ENCODE measurements around the gene TP73. TPM values are rescaled to one million over a fixed set of nuclear protein-coding genes. Genes with fewer than 3 reads are reported as not detected.

TP73 gene
- total and polyA plus RNA-seq, 8 donors = 1.6 to 2.7 (median 2.0) TPM

DNA sequence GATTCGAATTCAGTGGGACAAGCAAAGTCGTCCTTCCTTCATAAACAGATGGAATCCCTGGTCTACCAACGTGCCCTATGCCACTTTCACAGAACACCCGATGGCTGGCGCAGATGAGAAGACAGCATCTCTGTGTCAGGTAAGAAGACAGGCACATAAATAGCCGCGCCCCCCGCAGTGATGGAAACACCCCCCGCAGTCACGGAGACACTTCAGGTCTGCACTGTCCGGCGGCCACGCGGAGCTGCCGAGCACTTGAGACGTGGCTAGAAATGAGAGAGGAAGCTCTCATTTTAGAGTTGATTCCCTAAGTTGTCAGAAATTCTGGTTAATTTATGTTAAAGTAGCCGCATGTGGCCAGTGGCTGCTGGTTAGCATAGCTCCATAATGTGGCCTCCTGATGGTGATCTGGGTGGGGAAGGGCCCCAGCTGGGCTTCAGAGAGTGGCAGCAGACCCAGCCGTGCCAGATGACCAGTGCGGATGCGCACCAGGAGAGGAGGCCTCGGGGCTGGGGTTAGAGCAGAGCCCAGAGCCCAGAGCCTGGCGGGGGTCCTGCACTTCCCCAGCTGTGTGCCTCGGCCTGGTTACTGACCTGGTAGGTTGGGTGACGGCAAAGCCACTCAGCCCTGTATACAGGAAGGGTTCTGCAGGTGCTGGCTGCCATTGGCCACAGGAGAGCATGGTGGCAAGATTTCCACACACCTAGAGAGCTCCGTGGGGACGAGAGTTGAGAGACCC is 24.6 kb upstream of the TP73 start:
- Histone ChIP-seq H3K27me3 (no peaks in the 10 kb centered on the region), H3K9me3 (no peaks in the 10 kb centered on the region), H3K27ac (no peak overlapping the region), H3K4me3 (no peak overlapping the region), H3K4me1 (peaks cover 17 to 38% of the 10 kb centered on the region in 2 donors), H3K36me3 (peaks cover 0 to 61% of the 10 kb centered on the region in 2 donors)
- TF ChIP-seq, protein P1, sequence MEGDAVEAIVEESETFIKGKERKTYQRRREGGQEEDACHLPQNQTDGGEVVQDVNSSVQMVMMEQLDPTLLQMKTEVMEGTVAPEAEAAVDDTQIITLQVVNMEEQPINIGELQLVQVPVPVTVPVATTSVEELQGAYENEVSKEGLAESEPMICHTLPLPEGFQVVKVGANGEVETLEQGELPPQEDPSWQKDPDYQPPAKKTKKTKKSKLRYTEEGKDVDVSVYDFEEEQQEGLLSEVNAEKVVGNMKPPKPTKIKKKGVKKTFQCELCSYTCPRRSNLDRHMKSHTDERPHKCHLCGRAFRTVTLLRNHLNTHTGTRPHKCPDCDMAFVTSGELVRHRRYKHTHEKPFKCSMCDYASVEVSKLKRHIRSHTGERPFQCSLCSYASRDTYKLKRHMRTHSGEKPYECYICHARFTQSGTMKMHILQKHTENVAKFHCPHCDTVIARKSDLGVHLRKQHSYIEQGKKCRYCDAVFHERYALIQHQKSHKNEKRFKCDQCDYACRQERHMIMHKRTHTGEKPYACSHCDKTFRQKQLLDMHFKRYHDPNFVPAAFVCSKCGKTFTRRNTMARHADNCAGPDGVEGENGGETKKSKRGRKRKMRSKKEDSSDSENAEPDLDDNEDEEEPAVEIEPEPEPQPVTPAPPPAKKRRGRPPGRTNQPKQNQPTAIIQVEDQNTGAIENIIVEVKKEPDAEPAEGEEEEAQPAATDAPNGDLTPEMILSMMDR (IDR thresholded peaks at IDR 0.05) = no peak
- intact Hi-C loops (cut with DNase I) = loop anchor here in 1 of 2 donors (10.0 kb wide), 1 partner anchor 133 kb away; no protein-coding TSS in a partner anchor
- DNase-seq = peak in 1 of 4 donors; percentile 72
- ATAC-seq = no peak

DNA sequence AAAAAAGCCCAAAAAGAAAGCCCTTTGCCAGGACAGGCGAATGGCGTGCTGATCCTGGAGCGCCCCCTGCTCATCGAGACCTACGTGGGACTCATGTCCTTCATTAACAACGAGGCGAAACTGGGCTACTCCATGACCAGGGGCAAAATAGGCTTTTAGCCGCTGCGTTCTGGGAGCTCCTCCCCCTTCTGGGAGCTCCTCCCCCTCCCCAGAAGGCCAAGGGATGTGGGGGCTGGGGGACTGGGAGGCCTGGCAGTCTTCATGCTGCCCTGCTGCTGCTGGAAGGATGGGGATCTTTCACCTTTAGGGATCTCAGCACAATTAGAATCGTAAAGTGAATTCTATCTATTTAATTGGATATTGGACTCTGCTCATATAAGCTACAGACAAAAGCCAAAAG is 23.9 kb upstream of the TP73 start:
- H3K36me3 ChIP-seq = peaks cover 0 to 68% of the 10 kb centered on the region in 2 donors
- H3K9me3 ChIP-seq = no peaks in the 10 kb centered on the region
- H3K4me3 ChIP-seq = no peak overlapping the region
- intact Hi-C loops (cut with DNase I) = loop anchor here in 1 of 2 donors (10.0 kb wide), 1 partner anchor 134 kb away; no protein-coding TSS in a partner anchor
- TF ChIP-seq, protein P1 (IDR thresholded peaks at IDR 0.05) = no peak
- H3K4me1 ChIP-seq = peaks cover 14 to 31% of the 10 kb centered on the region in 2 donors
- no peaks in the 10 kb centered on the region for H3K27me3 ChIP-seq
- H3K27ac ChIP-seq = no peak overlapping the region
- no peak for ATAC-seq
- peak in 1 of 4 donors; percentile 23 for DNase-seq

DNA sequence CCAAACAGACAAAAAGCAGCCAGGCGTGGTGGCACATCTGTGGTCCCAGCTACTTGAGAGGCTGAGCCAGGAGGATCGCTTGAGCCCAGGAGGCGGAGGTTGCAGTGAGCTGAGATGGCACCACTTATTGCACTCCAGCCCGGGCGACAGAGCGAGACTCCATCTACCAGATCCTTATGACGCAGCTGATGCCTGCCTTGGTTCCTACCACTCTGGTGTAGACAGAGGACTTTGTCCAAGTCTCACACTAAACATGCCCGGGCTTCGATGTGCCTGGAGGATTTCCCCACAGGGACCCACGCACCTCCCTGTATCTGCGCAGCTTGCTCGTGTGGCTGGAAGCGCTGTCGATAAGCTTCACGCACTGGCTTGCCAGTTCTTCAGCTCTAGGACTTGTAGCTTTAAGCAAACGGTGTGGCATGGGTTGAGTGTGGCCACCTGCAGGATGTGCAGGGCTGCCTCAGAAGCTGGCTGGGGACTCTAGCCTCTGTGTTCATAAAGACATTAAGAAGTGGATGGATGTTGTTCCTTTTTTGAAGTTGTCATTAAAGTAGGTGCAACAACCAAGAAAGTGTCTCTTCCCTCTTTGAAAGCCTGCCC is 22.7 kb upstream of the TP73 start:
- DNase-seq (peak in 1 of 4 donors; percentile 38), ATAC-seq (no peak)
- intact Hi-C loops (cut with DNase I) = loop anchor here in 1 of 2 donors (10.0 kb wide), 1 partner anchor 135 kb away; no protein-coding TSS in a partner anchor
- TF ChIP-seq, protein P1 (IDR thresholded peaks at IDR 0.05) = no peak
- H3K27ac ChIP-seq = peak overlapping the region in 1 of 2 donors; percentile 6
- H3K4me1 ChIP-seq = peaks cover 8 to 23% of the 10 kb centered on the region in 2 donors
- H3K27me3 ChIP-seq = no peaks in the 10 kb centered on the region
- no peaks in the 10 kb centered on the region for H3K9me3 ChIP-seq
- H3K36me3 ChIP-seq = peaks cover 0 to 80% of the 10 kb centered on the region in 2 donors
- H3K4me3 ChIP-seq = no peak overlapping the region

DNA sequence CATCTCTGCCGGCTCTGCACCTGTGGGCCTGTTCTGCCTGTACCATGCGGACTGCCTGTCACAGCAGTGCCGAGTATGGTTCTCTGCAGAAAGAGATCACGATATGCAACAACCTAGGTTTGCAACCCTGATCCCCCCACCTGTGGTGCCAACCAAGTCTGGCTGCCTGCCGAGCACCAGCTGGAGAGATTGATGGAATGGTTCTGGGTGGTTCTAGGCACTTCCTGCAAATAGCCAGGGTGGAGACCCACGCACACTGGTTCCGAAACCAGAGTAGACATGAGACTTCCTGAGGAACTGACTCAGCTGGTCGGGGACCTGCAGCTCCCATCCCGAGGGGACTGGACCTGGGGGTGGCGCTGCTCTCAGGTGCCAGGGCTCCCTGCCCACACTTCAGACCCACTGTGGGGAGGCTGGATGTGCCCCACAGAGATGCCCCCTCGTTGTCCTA is 22.1 kb upstream of the TP73 start:
- TF ChIP-seq, protein P1 (IDR thresholded peaks at IDR 0.05) = no peak
- peak overlapping the region in 1 of 2 donors; percentile 6 for H3K27ac ChIP-seq
- intact Hi-C loops (cut with DNase I) = no loop called here
- H3K9me3 ChIP-seq = no peaks in the 10 kb centered on the region
- no peak overlapping the region for H3K4me3 ChIP-seq
- ATAC-seq (no peak), DNase-seq (peak in 1 of 4 donors; percentile 47)
- H3K36me3 ChIP-seq = peaks cover 0 to 86% of the 10 kb centered on the region in 2 donors
- no peaks in the 10 kb centered on the region for H3K27me3 ChIP-seq
- peaks cover 8 to 23% of the 10 kb centered on the region in 2 donors for H3K4me1 ChIP-seq

DNA sequence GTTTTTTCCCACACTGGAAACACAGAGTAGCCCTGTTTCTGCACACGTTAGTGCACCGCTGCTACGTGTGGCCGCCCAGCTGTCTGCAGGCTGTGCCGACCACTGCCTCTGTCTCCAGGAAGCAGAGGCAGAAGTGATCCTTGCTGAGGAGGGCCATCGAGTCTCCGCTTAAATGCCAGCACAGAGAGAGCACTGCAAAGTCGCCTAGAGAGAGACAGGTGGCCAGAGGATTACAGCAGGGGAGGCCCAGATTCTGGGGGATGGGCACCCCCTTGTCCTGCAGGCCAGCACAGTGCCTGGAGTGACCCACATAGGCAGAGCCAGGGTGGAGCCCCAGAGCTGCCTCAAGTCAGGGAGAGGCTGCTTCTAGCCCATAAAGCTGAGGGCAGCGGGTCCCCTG is 21.4 kb upstream of the TP73 start:
- no peaks in the 10 kb centered on the region for H3K9me3 ChIP-seq
- H3K27ac ChIP-seq = peak overlapping the region in 1 of 2 donors; percentile 6
- H3K4me3 ChIP-seq = no peak overlapping the region
- no peaks in the 10 kb centered on the region for H3K27me3 ChIP-seq
- H3K4me1 ChIP-seq = peaks cover 3 to 17% of the 10 kb centered on the region in 2 donors
- ATAC-seq = no peak
- peak in 1 of 4 donors; percentile 29 for DNase-seq
- TF ChIP-seq, protein P1 (IDR thresholded peaks at IDR 0.05) = no peak
- peaks cover 0 to 93% of the 10 kb centered on the region in 2 donors for H3K36me3 ChIP-seq
- intact Hi-C loops (cut with DNase I) = no loop called here
